Mesenchymal stem cell (in vitro differentiated cells and primary cell): ENCODE measurements around the gene SMC1B.

Source experiments
- DNase-seq: peaks from one replicate; pipeline ENCODE4 v3.0.0-alpha.2; 2013
- H2AFZ ChIP-seq: one replicate; pipeline ENCODE4 v1.6.1; 2013; ENCODE audit warnings: low read depth, mild to moderate bottlenecking, control low read depth, inconsistent platforms, low read length, moderate library complexity
- H2AK5ac ChIP-seq: 2 replicates; pipeline ENCODE4 v1.6.1; 2013; ENCODE audit warnings: low read length, moderate library complexity, mild to moderate bottlenecking, inconsistent platforms; ENCODE audit not compliant: severe bottlenecking
- H2BK120ac ChIP-seq: one replicate; pipeline ENCODE4 v1.6.1; 2013; ENCODE audit warnings: low read depth, mild to moderate bottlenecking, inconsistent platforms, low read length, moderate library complexity
- H2BK12ac ChIP-seq, 2 experiments: one replicate each; pipeline ENCODE4 v1.6.1; 2013; ENCODE audit warnings: inconsistent platforms in 2 of 2, low read length in 2 of 2, mild to moderate bottlenecking in 2 of 2, moderate library complexity in 2 of 2, control low read depth in 1 of 2
- H2BK15ac ChIP-seq: one replicate; pipeline ENCODE4 v1.6.1; 2013; ENCODE audit warnings: mild to moderate bottlenecking, low read depth, inconsistent platforms; ENCODE audit not compliant: poor library complexity, severe bottlenecking
- H2BK5ac ChIP-seq: 2 replicates; pipeline ENCODE4 v1.6.1; 2013; ENCODE audit warnings: low read depth, mild to moderate bottlenecking, low read length, control low read depth, inconsistent platforms; ENCODE audit not compliant: poor library complexity, severe bottlenecking
- H3K14ac ChIP-seq, 2 experiments: one replicate each; pipeline ENCODE4 v1.6.1; 2013; ENCODE audit warnings: inconsistent platforms in 2 of 2, low read length in 2 of 2, control low read depth in 1 of 2, mild to moderate bottlenecking in 1 of 2, moderate library complexity in 1 of 2
- H3K18ac ChIP-seq, 2 experiments: one replicate each; pipeline ENCODE4 v1.6.1; 2013; ENCODE audit warnings: inconsistent platforms in 2 of 2, low read length in 2 of 2, control low read depth in 1 of 2, low read depth in 1 of 2, mild to moderate bottlenecking in 1 of 2
- H3K23ac ChIP-seq, 2 experiments: one replicate each; pipeline ENCODE4 v1.6.1; 2013; ENCODE audit warnings: inconsistent platforms in 2 of 2, low read length in 2 of 2, mild to moderate bottlenecking in 2 of 2, moderate library complexity in 2 of 2, control low read depth in 1 of 2
- H3K27ac ChIP-seq: 2 replicates; pipeline ENCODE4 v1.5.1; 2013; ENCODE audit warnings: mild to moderate bottlenecking, moderate library complexity, low read length, control low read depth, inconsistent platforms; ENCODE audit not compliant: poor library complexity, severe bottlenecking
- H3K27me3 ChIP-seq, 2 experiments: 2 replicates each; pipeline versions ENCODE4 v1.6.1 to v1.7.0; 2013; ENCODE audit warnings: low read length in 2 of 2, mild to moderate bottlenecking in 2 of 2, moderate library complexity in 2 of 2, control low read depth in 1 of 2, inconsistent platforms in 1 of 2; ENCODE audit not compliant: control insufficient read depth in 1 of 2, insufficient read depth in 1 of 2
- H3K36me3 ChIP-seq, 2 experiments: 2 replicates each; pipeline versions ENCODE4 v1.6.1 to v1.7.0; 2013; ENCODE audit warnings: low read length in 2 of 2, control low read depth in 1 of 2, inconsistent platforms in 1 of 2, low read depth in 1 of 2, mild to moderate bottlenecking in 1 of 2; ENCODE audit not compliant: insufficient read depth in 2 of 2, control insufficient read depth in 1 of 2
- H3K4ac ChIP-seq, 2 experiments: one replicate each; pipeline ENCODE4 v1.6.1; 2013; ENCODE audit warnings: inconsistent platforms in 2 of 2, low read length in 2 of 2, mild to moderate bottlenecking in 2 of 2, moderate library complexity in 2 of 2, control low read depth in 1 of 2, low read depth in 1 of 2
- H3K4me1 ChIP-seq: 2 replicates; pipeline ENCODE4 v1.6.1; 2013; ENCODE audit warnings: low read depth, low read length, control low read depth; ENCODE audit not compliant: control insufficient read depth, insufficient read depth
- H3K4me2 ChIP-seq: 2 replicates; pipeline ENCODE4 v1.6.1; 2013; ENCODE audit warnings: low read length, mild to moderate bottlenecking, inconsistent platforms; ENCODE audit not compliant: poor library complexity, severe bottlenecking
- H3K4me3 ChIP-seq, 2 experiments: 2 replicates each; pipeline versions ENCODE4 v1.5.1 to v1.7.0; 2013; ENCODE audit warnings: low read length in 2 of 2, mild to moderate bottlenecking in 2 of 2, control low read depth in 1 of 2, low read depth in 1 of 2; ENCODE audit not compliant: insufficient read depth in 1 of 2
- H3K79me1 ChIP-seq: replicated peaks from 2 replicates; pipeline ENCODE4 v1.6.1; 2013; ENCODE audit warnings: mild to moderate bottlenecking, control low read depth, low read length, inconsistent platforms; ENCODE audit not compliant: poor library complexity, severe bottlenecking
- H3K9ac ChIP-seq: 2 replicates; pipeline ENCODE4 v1.7.0; 2013; ENCODE audit warnings: mild to moderate bottlenecking, low read length, moderate library complexity
- H3K9me3 ChIP-seq: 2 replicates; pipeline ENCODE4 v1.7.0; 2013; ENCODE audit warnings: mild to moderate bottlenecking, low read length; ENCODE audit not compliant: control insufficient read depth
- H4K8ac ChIP-seq: one replicate; pipeline ENCODE4 v1.6.1; 2013; ENCODE audit warnings: inconsistent platforms, mild to moderate bottlenecking, low read length, moderate library complexity
- H4K91ac ChIP-seq: one replicate; pipeline ENCODE4 v1.6.1; 2013; ENCODE audit warnings: mild to moderate bottlenecking, low read length, inconsistent platforms
- WGBS: methylation state at CpG from one replicate; pipeline ENCODE4 v1.1.7; 2013; ENCODE audit warnings: mixed read lengths; 5-methylcytosine and 5-hydroxymethylcytosine counted together

Gene SMC1B

GRCh38 chr22:45459235-45459634 lies 45.8 kb upstream of the SMC1B start:
- H3K27ac ChIP-seq = no peak overlapping the region
- no peak overlapping the region for H3K4ac ChIP-seq
- no peak overlapping the region for H3K18ac ChIP-seq
- no peak overlapping the region for H2BK5ac ChIP-seq
- H2BK15ac ChIP-seq = peak overlapping the region; percentile 73
- no peaks in the 10 kb centered on the region for H3K36me3 ChIP-seq
- 96% methylated on average over 8 of the region's 8 CpGs for WGBS
- no peak overlapping the region for H2AK5ac ChIP-seq
- no peak overlapping the region for H2BK120ac ChIP-seq
- no peak overlapping the region for H4K8ac ChIP-seq
- no peak overlapping the region for H3K4me2 ChIP-seq
- no peak overlapping the region for H3K23ac ChIP-seq
- no peak overlapping the region for H2AFZ ChIP-seq
- no peaks in the 10 kb centered on the region for H3K27me3 ChIP-seq
- H3K4me1 ChIP-seq = peaks cover 3% of the 10 kb centered on the region
- no peak overlapping the region for H3K9ac ChIP-seq
- no peaks in the 10 kb centered on the region for H3K79me1 ChIP-seq
- H3K14ac ChIP-seq = no peak overlapping the region
- H3K9me3 ChIP-seq = no peaks in the 10 kb centered on the region
- H2BK12ac ChIP-seq = peak overlapping the region in 1 of 2 experiments; percentile 6
- no peak overlapping the region for H4K91ac ChIP-seq
- DNase-seq = no peak
- no peak overlapping the region for H3K4me3 ChIP-seq

GRCh38 chr22:45458532-45458931 lies 45.1 kb upstream of the SMC1B start:
- no peak overlapping the region for H2AFZ ChIP-seq
- H2BK15ac ChIP-seq = no peak overlapping the region
- H3K4me3 ChIP-seq = no peak overlapping the region
- H3K4me1 ChIP-seq = peaks cover 3% of the 10 kb centered on the region
- H3K36me3 ChIP-seq = no peaks in the 10 kb centered on the region
- no peak overlapping the region for H3K27ac ChIP-seq
- H2BK120ac ChIP-seq = no peak overlapping the region
- peak overlapping the region in 1 of 2 experiments; percentile 30 for H2BK12ac ChIP-seq
- no peak overlapping the region for H3K4ac ChIP-seq
- no peak overlapping the region for H2AK5ac ChIP-seq
- no peaks in the 10 kb centered on the region for H3K79me1 ChIP-seq
- H4K8ac ChIP-seq = no peak overlapping the region
- H2BK5ac ChIP-seq = no peak overlapping the region
- H3K27me3 ChIP-seq = no peaks in the 10 kb centered on the region
- H4K91ac ChIP-seq = no peak overlapping the region
- whole genome bisulfite sequencing = 97% methylated on average over 13 of the region's 13 CpGs
- no peak overlapping the region for H3K9ac ChIP-seq
- H3K23ac ChIP-seq = no peak overlapping the region
- H3K4me2 ChIP-seq = no peak overlapping the region
- no peak for DNase-seq
- H3K14ac ChIP-seq = no peak overlapping the region
- H3K9me3 ChIP-seq = no peaks in the 10 kb centered on the region
- no peak overlapping the region for H3K18ac ChIP-seq

- Histone ChIP-seq H3K18ac (no peak overlapping the region), H3K14ac (no peak overlapping the region), H3K27ac (no peak overlapping the region), H3K27me3 (no peaks in the 10 kb centered on the region), H3K4me3 (no peak overlapping the region), H2BK120ac (no peak overlapping the region), H3K9me3 (no peaks in the 10 kb centered on the region), H4K91ac (no peak overlapping the region), H2BK15ac (no peak overlapping the region), H3K23ac (no peak overlapping the region), H3K4me2 (no peak overlapping the region), H2BK12ac (no peak overlapping the region), H2AFZ (no peak overlapping the region), H3K4me1 (peaks cover 10% of the 10 kb centered on the region), H3K4ac (no peak overlapping the region), H4K8ac (no peak overlapping the region), H3K79me1 (no peaks in the 10 kb centered on the region), H3K36me3 (no peaks in the 10 kb centered on the region), H2AK5ac (no peak overlapping the region), H3K9ac (no peak overlapping the region), H2BK5ac (no peak overlapping the region)
- 91% methylated on average over 8 of the region's 8 CpGs for WGBS
- DNase-seq = no peak
Measured at GRCh38 chr22:45456811-45457210, 43.4 kb upstream of the SMC1B start.

- no peak overlapping the region for H3K18ac ChIP-seq
- H3K79me1 ChIP-seq = no peaks in the 10 kb centered on the region
- H3K9me3 ChIP-seq = no peaks in the 10 kb centered on the region
- no peak overlapping the region for H3K14ac ChIP-seq
- no peak overlapping the region for H2AFZ ChIP-seq
- H2BK12ac ChIP-seq = no peak overlapping the region
- no peak overlapping the region for H3K4ac ChIP-seq
- DNase-seq = no peak
- no peak overlapping the region for H3K23ac ChIP-seq
- 83% methylated on average over 2 of the region's 4 CpGs for WGBS
- H2BK15ac ChIP-seq = no peak overlapping the region
- H2BK120ac ChIP-seq = no peak overlapping the region
- no peaks in the 10 kb centered on the region for H3K36me3 ChIP-seq
- no peak overlapping the region for H3K4me3 ChIP-seq
- H3K9ac ChIP-seq = no peak overlapping the region
- H3K4me2 ChIP-seq = no peak overlapping the region
- no peak overlapping the region for H3K27ac ChIP-seq
- H2AK5ac ChIP-seq = no peak overlapping the region
- H3K27me3 ChIP-seq = no peaks in the 10 kb centered on the region
- no peak overlapping the region for H2BK5ac ChIP-seq
- H4K8ac ChIP-seq = no peak overlapping the region
- H3K4me1 ChIP-seq = peaks cover 11% of the 10 kb centered on the region
- H4K91ac ChIP-seq = no peak overlapping the region
Measured at GRCh38 chr22:45455621-45456020, 42.2 kb upstream of the SMC1B start.
